Right ventricle myocardium inferior (tissue), 1 donor: ENCODE data around the gene KRTAP1-4. TPM values are rescaled to one million over a fixed set of nuclear protein-coding genes. Genes with fewer than 3 reads are reported as not detected.
"Not testable (repeated sequence)": the region's sequence is repeated elsewhere in the genome, so short reads cannot be mapped to it uniquely, and the experiment has no call there.

Experiments
- ATAC-seq: fragments of 200-7000 bp; cut with Tn5 transposase; one replicate; pipeline ENCODE4 v1.9.1; 2020; ENCODE audit warnings: mild to moderate bottlenecking, moderate library complexity
- DNase-seq: peaks from one replicate; pipeline ENCODE4 v3.0.0; 2021; ENCODE audit errors: missing footprints
- intact Hi-C: fragments of 100-400 bp; cut with DNase I; formaldehyde crosslinking; loops from one replicate; pipeline ENCODE4 v1.11.0; 2022
- total RNA-seq: library from RNA; stranded (reverse); fragmentation: NEBNext Ultra II Directional; extraction: Animal tissue kit (Norgen Biotek cat#: 25700); gene quantifications from one replicate; pipeline ENCODE4 v1.2.1, GENCODE V29; 2021
- donor health status: DM: no; HTN: yes; CAD: no; lungs with severe emphysema.

KRTAP1-4 gene
- total RNA-seq, 1 donor from 2014 or later = not detected

GRCh38 chr17:41054025-41054424 lies 24.0 kb upstream of the KRTAP1-4 start:
- intact Hi-C loops = no loop called here
- ATAC-seq = no peak
- no peak for DNase-seq

GRCh38 chr17:41052566-41052965 lies 22.6 kb upstream of the KRTAP1-4 start:
- intact Hi-C loops = no loop called here
- no peak for DNase-seq
- no peak for ATAC-seq

GRCh38 chr17:41049110-41049509 lies 19.1 kb upstream of the KRTAP1-4 start:
- ATAC-seq (no peak), DNase-seq (no peak)
- intact Hi-C loops = no loop called here

GRCh38 chr17:41048441-41048840 lies 18.4 kb upstream of the KRTAP1-4 start:
- no peak for ATAC-seq
- intact Hi-C loops = no loop called here
- DNase-seq = no peak

GRCh38 chr17:41046735-41047465 lies 16.9 kb upstream of the KRTAP1-4 start, which contains the start of gene KRTAP2-1:
Gene KRTAP2-1 (minus strand): TSS chr17:41047316. CDS start chr17:41047267, 49 bp downstream.
- not testable (repeated sequence) for DNase-seq, ATAC-seq

GRCh38 chr17:41042953-41043352 lies 13.0 kb upstream of the KRTAP1-4 start:
- ATAC-seq (no peak), DNase-seq (no peak)
- intact Hi-C loops = no loop called here

More at GRCh38 chr17:41046735-41047465, 16.9 kb upstream of the KRTAP1-4 start, which contains the start of gene KRTAP2-1:
- intact Hi-C loops = not testable (repeated sequence)

GRCh38 chr17:41040783-41041571 lies 11.0 kb upstream of the KRTAP1-4 start, which contains the start of gene KRTAP1-1:
Gene KRTAP1-1 (minus strand): TSS chr17:41041450. CDS start chr17:41041397, 53 bp downstream.
- intact Hi-C loops, ATAC-seq, DNase-seq: not testable (repeated sequence)

GRCh38 chr17:41037853-41038350 lies 7.9 kb upstream of the KRTAP1-4 start:
- intact Hi-C loops = no loop called here

GRCh38 chr17:41034346-41034935 lies 4.4 kb upstream of the KRTAP1-4 start, which contains the start of gene KRTAP1-3:
Gene KRTAP1-3 (minus strand): TSS chr17:41034874. CDS start chr17:41034821, 53 bp downstream.
- DNase-seq, ATAC-seq, intact Hi-C loops: not testable (repeated sequence)

More at GRCh38 chr17:41037853-41038350, 7.9 kb upstream of the KRTAP1-4 start:
- DNase-seq (no peak), ATAC-seq (no peak)

GRCh38 chr17:41026715-41027471 lies 3.1 kb downstream of the KRTAP1-4 start, which contains the start of gene KRTAP1-5:
Gene KRTAP1-5 (minus strand): TSS chr17:41027208. CDS start chr17:41027155, 53 bp downstream.
- ATAC-seq = no peak
- intact Hi-C loops = no loop called here
- no peak for DNase-seq

GRCh38 chr17:41024697-41025096 lies 5.3 kb downstream of the KRTAP1-4 start:
- intact Hi-C loops = no loop called here
- no peak for DNase-seq
- no peak for ATAC-seq

GRCh38 chr17:41020336-41020735 lies 9.7 kb downstream of the KRTAP1-4 start:
- DNase-seq (no peak), ATAC-seq (no peak)
- intact Hi-C loops = no loop called here

- intact Hi-C loops = no loop called here
- DNase-seq (no peak), ATAC-seq (no peak)
These were observed 10.6 kb downstream of the KRTAP1-4 start for GRCh38 chr17:41019415-41019814.

- intact Hi-C loops = no loop called here
- DNase-seq (no peak), ATAC-seq (no peak)
These were observed 11.5 kb downstream of the KRTAP1-4 start for GRCh38 chr17:41018541-41018940.

- DNase-seq (no peak), ATAC-seq (no peak)
- intact Hi-C loops = no loop called here
These were observed 13.3 kb downstream of the KRTAP1-4 start for GRCh38 chr17:41016578-41017215.

GRCh38 chr17:41015454-41015853 lies 14.5 kb downstream of the KRTAP1-4 start:
- DNase-seq (no peak), ATAC-seq (no peak)
- intact Hi-C loops = no loop called here

GRCh38 chr17:41013606-41014005 lies 16.4 kb downstream of the KRTAP1-4 start:
- no peak for ATAC-seq
- no peak for DNase-seq

GRCh38 chr17:41013181-41013580 lies 16.8 kb downstream of the KRTAP1-4 start:
- ATAC-seq = no peak
- no peak for DNase-seq
- intact Hi-C loops = no loop called here

More at GRCh38 chr17:41013606-41014005, 16.4 kb downstream of the KRTAP1-4 start:
- intact Hi-C loops = no loop called here
